Gastroesophageal sphincter (tissue), 3 donors: ENCODE data around the gene SEMA3A.

Experiments
- CTCF ChIP-seq, 4 experiments: fragments of 200-600 bp in 2 of 4; fragments of 450-650 bp in 2 of 4; sonication (generic) in 1 of 4; IDR thresholded peaks; one replicate each; pipeline ENCODE4 v1.5.1; 2017 to 2019; ENCODE audit warnings: antibody characterized with exemption in 4 of 4, mild to moderate bottlenecking in 2 of 4, moderate library complexity in 2 of 4
- POLR2A ChIP-seq, 2 donors: fragments of 450-650 bp; IDR thresholded peaks; one replicate each; pipeline ENCODE4 v1.6.1; 2017; ENCODE audit warnings: antibody characterized with exemption in 2 of 2, mild to moderate bottlenecking in 2 of 2, moderate library complexity in 1 of 2

GRCh38 chr7:84149573-84149972 lies 45.0 kb downstream of the SEMA3A start:
- no peak for TF ChIP-seq CTCF (IDR thresholded peaks at IDR 0.05)
- TF ChIP-seq POLR2A (IDR thresholded peaks at IDR 0.05) = no peak
